HL-60 (cell line): ENCODE data around the gene SPEF1.

Experiments
- DNase-seq, 2 experiments: peaks; one replicate each; pipeline ENCODE4 v3.0.0-alpha.2; 2010 to 2020; ENCODE audit warnings: low read depth in 1 of 2, low spot score in 1 of 2
- H3K27ac ChIP-seq: fragments of 250-450 bp; sonication (Bioruptor Pico); replicated peaks from 2 replicates; pipeline ENCODE4 v1.5.1; 2020; ENCODE audit warnings: mild to moderate bottlenecking, moderate library complexity
- H3K27me3 ChIP-seq: fragments of 250-450 bp; sonication (Bioruptor Pico); 2 replicates; pipeline ENCODE4 v1.5.1; 2021; ENCODE audit warnings: mild to moderate bottlenecking, moderate library complexity; ENCODE audit not compliant: insufficient read depth, poor library complexity, severe bottlenecking
- H3K4me3 ChIP-seq: replicated peaks from 2 replicates; pipeline ENCODE4 v1.5.1; 2011; ENCODE audit warnings: mild to moderate bottlenecking, control low read depth, low read length; ENCODE audit not compliant: insufficient read depth
- GABPA ChIP-seq: IDR thresholded peaks from 2 replicates; pipeline ENCODE4 v1.6.1; 2012; ENCODE audit warnings: low read depth
- POLR2AphosphoS5 ChIP-seq: IDR thresholded peaks from 2 replicates; pipeline ENCODE4 v1.6.1; 2012; ENCODE audit warnings: low read depth
- REST ChIP-seq: IDR thresholded peaks from 2 replicates; pipeline ENCODE4 v1.6.1; 2012; ENCODE audit warnings: low read depth; ENCODE audit not compliant: insufficient replicate concordance
- SPI1 ChIP-seq: IDR thresholded peaks from 2 replicates; pipeline ENCODE4 v1.6.1; 2012; ENCODE audit warnings: low read depth, mild to moderate bottlenecking, borderline replicate concordance
- TF ChIP-seq, protein P1 (sequence below): IDR thresholded peaks from one replicate; pipeline ENCODE4 v1.5.1; 2011; ENCODE audit warnings: low read length, control low read depth, inconsistent platforms; ENCODE audit not compliant: insufficient read depth

SPEF1 gene

DNA sequence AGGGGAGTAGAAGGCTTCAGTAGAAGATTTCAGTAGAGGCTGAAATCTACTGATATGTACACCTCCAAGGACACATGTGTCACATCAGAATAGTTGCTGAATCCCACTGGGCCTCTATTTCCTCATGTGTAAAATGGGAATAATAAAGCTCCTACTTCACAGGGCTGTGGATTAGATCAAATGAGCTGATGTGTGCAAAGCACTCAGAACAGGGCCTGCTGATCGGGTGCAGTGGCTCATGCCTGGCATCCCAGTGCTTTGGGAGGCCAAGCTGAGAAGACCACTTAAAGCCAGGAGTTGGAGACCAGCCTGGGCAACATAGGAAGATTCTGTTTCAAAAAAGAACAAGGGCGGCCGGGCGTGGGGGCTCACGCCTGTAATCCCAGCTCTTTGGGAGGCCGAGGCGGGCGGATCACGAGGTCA, 31.0 kb upstream of the SPEF1 start:
- no peak for DNase-seq
- Histone ChIP-seq H3K27me3 (no peaks in the 10 kb centered on the region), H3K4me3 (no peak overlapping the region), H3K27ac (peak overlapping the region; percentile 44)
- TF ChIP-seq REST = no peak
- TF ChIP-seq, protein P1, sequence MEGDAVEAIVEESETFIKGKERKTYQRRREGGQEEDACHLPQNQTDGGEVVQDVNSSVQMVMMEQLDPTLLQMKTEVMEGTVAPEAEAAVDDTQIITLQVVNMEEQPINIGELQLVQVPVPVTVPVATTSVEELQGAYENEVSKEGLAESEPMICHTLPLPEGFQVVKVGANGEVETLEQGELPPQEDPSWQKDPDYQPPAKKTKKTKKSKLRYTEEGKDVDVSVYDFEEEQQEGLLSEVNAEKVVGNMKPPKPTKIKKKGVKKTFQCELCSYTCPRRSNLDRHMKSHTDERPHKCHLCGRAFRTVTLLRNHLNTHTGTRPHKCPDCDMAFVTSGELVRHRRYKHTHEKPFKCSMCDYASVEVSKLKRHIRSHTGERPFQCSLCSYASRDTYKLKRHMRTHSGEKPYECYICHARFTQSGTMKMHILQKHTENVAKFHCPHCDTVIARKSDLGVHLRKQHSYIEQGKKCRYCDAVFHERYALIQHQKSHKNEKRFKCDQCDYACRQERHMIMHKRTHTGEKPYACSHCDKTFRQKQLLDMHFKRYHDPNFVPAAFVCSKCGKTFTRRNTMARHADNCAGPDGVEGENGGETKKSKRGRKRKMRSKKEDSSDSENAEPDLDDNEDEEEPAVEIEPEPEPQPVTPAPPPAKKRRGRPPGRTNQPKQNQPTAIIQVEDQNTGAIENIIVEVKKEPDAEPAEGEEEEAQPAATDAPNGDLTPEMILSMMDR = no peak
- no peak for TF ChIP-seq GABPA
- no peak for TF ChIP-seq POLR2AphosphoS5
- no peak for TF ChIP-seq SPI1

- Histone ChIP-seq H3K4me3 (peak overlapping the region; percentile 33), H3K27ac (peak overlapping the region; percentile 44), H3K27me3 (no peaks in the 10 kb centered on the region)
- TF ChIP-seq, protein P1 = no peak
- TF ChIP-seq REST (no peak), POLR2AphosphoS5 (peak; percentile 75; the same call in 1 of the 2 replicates)
- peak; percentile 76 to 94 for DNase-seq
Observed at GRCh38 chr20:3811467-3812258, 30.4 kb upstream of the SPEF1 start.

DNA sequence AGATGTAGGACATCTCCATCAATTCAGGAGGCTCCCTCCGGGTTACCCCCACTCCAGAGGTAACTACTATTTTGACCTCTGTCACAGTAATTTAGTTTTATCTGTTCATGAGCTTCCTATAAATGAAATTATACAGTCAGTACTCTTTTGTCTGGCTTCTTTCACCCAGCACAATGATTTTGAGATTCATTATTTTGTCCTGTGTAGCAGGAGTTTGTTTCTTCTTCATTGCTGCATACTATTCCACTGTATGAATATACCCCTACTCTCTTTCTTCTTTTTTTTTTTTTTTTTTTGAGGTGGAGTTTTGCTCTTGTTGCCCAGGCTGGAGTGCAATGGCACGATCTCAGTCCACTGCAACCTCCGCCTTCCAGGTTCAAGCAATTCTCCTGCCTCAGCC, 27.3 kb upstream of the SPEF1 start:
- no peak for DNase-seq
- H3K27ac ChIP-seq = no peak overlapping the region
- H3K27me3 ChIP-seq = no peaks in the 10 kb centered on the region
- no peak for TF ChIP-seq REST
- no peak for TF ChIP-seq SPI1
- TF ChIP-seq GABPA = no peak
- TF ChIP-seq POLR2AphosphoS5 = no peak
- TF ChIP-seq, protein P1 = no peak
- H3K4me3 ChIP-seq = no peak overlapping the region
